ENCODE results near the gene ADPRM.

- TF ChIP-seq CTCF (IDR thresholded peaks at IDR 0.05; ENCODE audit: low read depth, low read length, missing input control) (no peak), EGR1 (IDR thresholded peaks at IDR 0.05; ENCODE audit: low read depth in 2 of 2) (no peak), NR2F2 (IDR thresholded peaks at IDR 0.05) (no peak), RAD21 (IDR thresholded peaks at IDR 0.05) (no peak), HNF4G (IDR thresholded peaks at IDR 0.05) (no peak), SP1 (IDR thresholded peaks at IDR 0.05) (no peak), TAF1 (conservative IDR thresholded peaks at IDR 0.05) (no peak), ZBTB33 (IDR thresholded peaks at IDR 0.05) (no peak), MAX (IDR thresholded peaks at IDR 0.05) (no peak), RXRA (IDR thresholded peaks at IDR 0.05) (no peak)
- TF ChIP-seq, protein P1, sequence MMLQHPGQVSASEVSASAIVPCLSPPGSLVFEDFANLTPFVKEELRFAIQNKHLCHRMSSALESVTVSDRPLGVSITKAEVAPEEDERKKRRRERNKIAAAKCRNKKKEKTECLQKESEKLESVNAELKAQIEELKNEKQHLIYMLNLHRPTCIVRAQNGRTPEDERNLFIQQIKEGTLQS (IDR thresholded peaks at IDR 0.05): no peak
These were observed 30.5 kb upstream of the ADPRM start for GRCh38 chr17:10666906-10667305.

All from liver (tissue), 3 donors.